HG02938 (cell line): Measurements from ENCODE around the gene HIBCH.
"Not testable (repeated sequence)": the region's sequence is repeated elsewhere in the genome, so short reads cannot be mapped to it uniquely, and the experiment has no call there.

ENCODE experiments used
- ATAC-seq: cut with Tn5 transposase; IDR thresholded peaks from one replicate; pipeline ENCODE4 v1.9.1; 2021; ENCODE audit warnings: mild to moderate bottlenecking, moderate library complexity; ENCODE audit not compliant: unreplicated experiment

The HIBCH gene

GRCh38 chr2:190319555-190320498 is at the start of gene HIBCH:
HIBCH (minus strand) TSS chr2:190319826; CDS start chr2:190319750, 76 bp downstream.
- ATAC-seq, result peak; percentile 91

DNA sequence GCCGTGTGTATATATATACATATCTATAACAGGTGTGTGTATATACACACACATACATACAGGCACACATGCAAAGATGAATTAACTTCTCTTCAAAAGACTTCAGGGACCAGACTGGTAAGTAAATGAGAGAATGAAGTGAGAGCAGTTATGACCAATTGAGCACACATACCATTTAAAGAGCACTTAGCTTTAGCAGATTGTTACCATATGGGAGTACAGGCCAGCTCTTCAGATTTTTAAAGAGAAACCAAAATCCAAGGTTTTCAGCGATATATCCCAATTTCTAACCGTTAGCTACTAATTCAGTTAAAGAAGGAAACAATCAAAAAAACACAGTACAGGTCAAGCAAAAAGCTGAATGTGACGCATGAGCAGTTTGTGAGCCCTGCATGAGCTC is 47.5 kb upstream of the HIBCH start:
- ATAC-seq, result no peak

GRCh38 chr2:190366248-190366753 is 46.7 kb upstream of the HIBCH start:
- ATAC-seq, result no peak

GRCh38 chr2:190365499-190366204 is 46.0 kb upstream of the HIBCH start:
- no peak for ATAC-seq

DNA sequence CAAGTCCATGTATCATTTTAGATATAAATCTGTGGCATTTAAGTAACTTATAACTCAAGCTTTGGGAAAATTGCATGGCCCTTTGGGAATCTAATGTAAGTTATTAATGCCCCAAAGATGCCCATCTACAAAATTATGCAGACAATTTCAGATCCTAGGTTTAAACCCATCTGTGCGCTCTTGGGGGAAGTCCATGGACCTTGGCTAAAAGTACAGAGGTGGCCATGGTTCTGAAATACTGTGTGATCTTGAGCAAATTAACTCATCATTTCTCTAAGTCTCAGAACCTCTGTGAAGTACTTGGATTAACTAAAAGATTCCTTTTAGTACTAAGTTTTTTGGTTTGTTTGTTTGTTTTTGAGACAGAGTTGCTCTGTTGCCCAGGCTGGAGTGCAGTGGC is 43.3 kb upstream of the HIBCH start:
- ATAC-seq, result no peak

DNA sequence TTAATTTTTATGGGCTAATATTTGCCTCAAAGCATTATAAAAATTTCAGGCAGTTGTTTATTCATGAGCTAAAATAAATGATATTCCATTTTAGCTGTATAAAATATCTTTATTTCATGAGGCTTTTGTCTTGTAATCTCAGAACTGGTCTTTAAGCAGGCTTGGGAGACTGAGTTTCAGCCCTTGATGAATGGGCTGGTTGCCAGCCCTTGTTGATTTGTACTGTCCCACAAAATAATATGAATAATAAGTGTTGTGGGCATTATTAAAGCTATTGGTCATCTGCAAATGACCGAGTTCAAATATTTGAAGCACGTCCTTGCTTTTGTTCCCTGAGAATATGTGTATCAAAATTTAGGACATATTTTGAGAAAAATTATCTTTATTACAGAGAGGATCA is 41.9 kb upstream of the HIBCH start:
- no peak for ATAC-seq

GRCh38 chr2:190360965-190361364 is 41.3 kb upstream of the HIBCH start:
- ATAC-seq, result no peak

DNA sequence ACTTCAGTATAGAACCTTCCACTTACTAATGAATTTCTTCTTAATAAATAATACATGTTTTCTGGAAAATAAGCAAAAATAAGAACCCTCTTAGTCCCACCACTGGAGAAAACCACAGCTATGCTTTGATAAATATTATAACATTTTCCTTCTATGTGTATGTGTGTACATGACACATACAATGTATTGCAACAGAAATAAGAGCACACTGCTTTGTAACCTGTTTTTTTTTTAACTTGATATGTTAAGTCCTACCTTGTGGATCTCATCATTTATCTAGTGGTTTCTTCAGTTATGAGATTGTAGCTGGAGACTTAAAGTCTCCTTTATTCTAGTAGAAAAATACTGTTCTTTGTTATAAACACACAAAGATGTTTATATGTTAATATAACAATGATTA is 40.9 kb upstream of the HIBCH start:
- ATAC-seq, result no peak

DNA sequence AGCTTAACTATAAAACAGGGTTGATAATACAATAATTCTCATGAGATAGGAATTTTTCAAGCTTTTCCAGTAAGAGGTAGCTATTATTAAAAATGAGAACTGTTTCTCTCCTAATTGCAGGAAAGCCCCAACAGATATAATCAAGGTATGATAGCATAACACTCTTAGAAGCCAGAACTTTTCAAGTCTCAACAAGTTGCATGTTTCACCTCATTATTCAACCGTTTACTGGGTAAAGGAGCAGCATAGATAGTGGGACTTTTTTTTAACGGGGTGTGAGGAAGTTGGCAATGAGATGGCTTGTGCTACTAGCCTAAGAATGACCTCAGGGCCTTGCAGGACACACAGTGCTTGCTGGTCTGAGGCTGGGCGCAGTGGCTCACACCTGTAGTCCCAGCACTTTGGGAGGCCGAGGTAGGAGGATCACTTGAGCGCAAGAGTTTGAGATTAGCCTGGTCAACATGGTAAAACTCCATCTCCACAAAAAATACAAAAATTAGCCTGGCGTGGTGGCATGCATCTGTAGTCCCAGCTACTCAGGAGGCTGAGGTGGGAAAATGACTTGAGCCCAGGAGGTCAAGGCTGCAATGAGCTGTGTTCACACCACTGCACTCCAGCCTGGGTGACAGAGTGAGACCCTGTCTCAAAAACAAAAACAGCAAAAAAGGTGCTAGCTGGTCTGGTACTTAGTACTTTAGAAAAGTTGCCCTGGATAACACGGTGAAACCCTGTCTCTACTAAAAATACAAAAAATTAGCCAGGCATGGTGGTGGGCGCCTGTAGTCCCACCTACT is 39.2 kb upstream of the HIBCH start:
- not testable (repeated sequence) for ATAC-seq

GRCh38 chr2:190357600-190357999 is 38.0 kb upstream of the HIBCH start:
- no peak for ATAC-seq

DNA sequence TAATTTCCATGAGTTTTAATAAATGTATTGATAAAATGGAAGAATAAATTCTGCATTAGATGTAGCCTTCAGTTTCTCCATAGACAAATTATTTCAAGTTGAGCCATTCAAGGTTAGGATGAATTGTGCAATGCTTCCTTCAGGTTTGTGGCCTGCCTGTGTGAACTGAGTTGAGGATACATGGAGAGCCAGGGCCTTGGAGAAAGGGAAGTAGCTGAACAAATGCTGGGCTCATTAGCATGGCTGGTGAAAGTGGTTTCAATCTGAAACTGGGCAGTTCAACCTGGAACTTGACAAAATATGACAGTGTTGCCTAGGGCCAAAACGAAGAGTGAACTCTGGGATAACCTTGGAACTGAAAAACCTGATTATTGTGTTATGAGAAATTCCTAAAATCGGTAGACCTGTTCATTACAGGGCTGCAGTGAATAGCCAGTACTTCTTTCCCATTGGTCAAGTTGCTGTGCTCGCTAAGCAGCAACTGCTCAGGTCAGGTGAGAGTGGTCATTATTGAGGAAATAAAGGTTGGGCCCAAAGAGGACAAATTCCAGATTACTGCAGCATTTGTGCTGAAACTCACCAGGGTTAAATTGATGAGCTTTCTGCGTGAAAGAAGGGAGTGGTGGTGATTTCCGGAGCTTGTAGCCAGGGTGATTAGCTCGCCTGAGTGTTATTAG is 36.5 kb upstream of the HIBCH start:
- ATAC-seq, result no peak

DNA sequence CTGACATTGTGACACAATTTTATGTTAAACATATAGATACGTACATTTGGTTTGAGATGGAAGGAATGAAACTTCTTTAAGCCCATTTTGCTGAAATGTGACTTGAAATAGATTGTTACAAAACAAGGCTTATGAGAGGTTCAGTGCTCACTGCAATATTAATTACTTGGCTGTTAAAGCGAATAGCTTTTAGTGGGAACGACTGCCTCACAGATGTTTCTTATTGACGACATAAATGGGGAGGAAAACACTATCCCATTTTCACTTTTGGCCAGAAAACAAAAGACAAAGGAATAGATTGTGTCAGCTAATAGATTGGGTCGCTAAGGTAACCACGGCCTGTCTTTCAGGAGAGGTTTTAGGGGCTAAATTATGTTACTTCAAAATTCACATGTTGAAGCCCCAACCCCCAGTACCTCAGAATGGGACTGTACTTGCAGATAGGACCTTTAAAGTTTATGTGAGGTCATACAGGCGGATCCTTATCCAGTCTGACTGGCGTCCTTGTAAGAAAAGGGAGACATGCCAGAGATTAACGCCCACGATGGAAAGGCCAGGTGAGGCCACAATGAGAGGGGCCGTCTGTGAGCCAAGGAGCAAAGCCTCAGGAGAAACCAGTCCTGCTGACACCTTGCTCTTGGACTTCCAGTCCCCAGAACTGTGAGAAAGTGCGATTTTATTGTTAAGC is 34.5 kb upstream of the HIBCH start:
- ATAC-seq, result no peak

- ATAC-seq, result no peak
These were observed 33.9 kb upstream of the HIBCH start for GRCh38 chr2:190353537-190353899.

DNA sequence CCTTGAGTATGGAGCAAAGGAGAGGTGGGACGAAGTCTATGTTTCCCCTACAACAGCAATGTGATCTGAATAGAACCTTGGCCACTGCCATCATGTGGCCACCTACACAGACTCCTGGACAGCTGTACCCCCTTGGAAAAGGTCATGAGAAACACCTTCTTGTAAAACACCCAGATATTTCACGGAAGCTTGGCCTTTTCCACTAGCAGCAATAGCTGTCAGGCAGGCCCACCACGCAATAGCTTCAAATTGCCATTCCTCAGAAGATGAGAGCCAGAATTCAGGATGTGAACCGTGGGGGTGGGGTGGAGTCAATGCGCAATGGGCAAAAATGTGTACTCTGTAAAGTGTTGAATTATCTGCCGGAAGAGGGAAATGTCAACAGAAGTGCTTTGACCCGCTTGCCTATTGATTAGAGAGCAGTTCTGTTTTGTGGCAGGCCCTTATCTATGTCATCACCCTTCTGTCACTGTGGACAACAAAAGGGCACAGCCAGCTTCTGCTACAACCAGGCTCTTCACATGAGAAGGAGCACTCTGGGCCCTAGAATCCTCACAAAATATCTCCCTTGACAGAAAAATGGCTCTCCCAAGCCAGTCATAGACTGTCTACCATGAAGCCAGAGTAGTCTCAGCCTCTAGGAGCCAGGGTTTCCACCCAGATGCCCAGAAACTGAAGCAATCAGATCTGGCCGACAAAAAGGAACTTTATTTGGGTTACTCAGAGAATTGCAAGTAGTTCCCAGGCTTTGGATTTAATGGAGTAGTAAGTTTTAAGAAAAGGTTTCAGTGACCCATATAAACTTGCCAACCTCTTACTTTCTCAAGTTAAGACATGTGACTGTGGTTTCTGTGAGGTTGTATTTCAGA is 33.3 kb upstream of the HIBCH start:
- no peak for ATAC-seq

DNA sequence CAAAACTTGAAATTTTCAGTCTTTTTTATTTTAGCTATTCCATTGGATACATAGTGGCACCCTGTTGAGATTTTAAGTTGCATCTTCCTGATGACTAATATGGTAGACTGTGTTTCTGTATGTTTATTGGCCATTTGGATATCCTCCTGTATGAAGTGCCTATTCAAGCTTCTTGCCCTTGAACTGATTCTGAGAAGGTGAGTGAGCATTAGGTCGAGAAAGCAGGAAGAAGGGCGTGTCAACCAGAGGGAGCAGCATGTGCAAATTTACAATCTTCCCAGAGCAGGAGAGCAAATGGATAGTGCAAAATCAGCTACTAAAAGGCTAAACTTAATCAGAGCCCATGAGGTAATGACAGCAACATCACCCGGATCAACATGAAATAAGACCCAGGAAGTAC is 32.3 kb upstream of the HIBCH start:
- no peak for ATAC-seq

- no peak for ATAC-seq
These were observed 30.7 kb upstream of the HIBCH start for GRCh38 chr2:190350371-190350770.

- ATAC-seq, result peak; percentile 57
These were observed 24.7 kb upstream of the HIBCH start for GRCh38 chr2:190344276-190344827.

- ATAC-seq, result peak; percentile 56
These were observed 24.1 kb upstream of the HIBCH start, which contains the start of gene INPP1 for GRCh38 chr2:190343536-190344275. INPP1 (plus strand) TSS chr2:190343589; CDS start chr2:190360103, 16,514 bp downstream.
